NCI-H226 (cell line): ENCODE data around the gene TMTC4.
A peak's percentile ranks its signal among the peaks of the same experiment; 100 is the strongest.

Experiments used
- DNase-seq: peaks from one replicate; pipeline ENCODE4 v3.0.0-alpha.2; 2015

Gene TMTC4

DNA sequence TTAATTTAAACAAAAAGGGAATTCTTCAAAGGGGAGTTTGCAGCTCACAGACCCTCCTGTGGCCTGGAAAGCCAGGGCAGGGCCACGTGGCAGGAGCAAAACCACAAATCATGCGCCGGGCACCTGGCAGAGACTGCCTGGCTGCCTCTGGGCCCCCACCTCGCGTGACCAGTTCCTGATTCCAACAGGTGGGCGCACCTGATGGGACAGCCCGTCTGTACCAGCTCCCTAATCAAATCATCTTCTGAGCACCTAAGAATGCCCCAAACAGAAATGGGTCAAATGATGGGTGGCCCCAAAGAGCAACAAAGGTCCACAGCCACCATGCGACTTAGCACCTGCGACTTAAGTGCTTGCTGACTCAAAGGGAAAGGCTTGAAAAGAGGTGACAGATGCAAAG is 9.2 kb downstream of the TMTC4 start:
- DNase-seq: no peak

DNA sequence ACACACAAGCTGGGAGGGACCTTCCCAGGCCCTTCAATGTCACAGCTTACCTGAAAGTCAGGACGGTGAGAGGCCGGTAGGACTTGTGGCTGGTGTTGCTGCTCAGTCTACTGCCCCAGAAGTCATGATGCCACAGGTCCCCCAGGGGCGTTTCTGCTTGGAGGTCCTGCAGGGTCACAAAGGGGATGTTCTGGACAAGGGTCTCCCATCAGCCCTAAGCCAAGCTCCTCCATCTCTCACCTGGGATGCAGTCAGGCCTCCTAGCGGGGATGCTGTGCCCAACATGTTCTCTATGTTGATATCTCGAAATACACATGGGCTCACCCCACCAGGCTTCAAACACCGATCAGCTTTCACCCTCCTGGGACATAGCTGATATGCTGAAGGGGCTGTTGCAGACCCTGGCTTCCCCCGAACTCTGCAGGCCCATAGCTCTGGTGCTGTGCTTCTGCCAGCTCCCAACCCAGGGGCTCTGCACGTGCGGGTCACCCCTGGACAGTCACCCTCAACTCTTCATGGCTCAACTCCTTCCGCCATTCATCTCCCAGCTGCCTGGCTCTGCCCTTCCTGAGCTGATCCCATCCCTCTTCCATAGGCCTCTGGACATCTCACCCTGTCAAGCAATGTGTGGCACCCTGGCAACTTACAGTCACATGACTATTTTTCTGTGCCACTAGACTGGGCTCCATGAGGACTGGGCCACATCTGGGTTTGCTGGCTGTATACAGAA is 10.3 kb downstream of the TMTC4 start:
- DNase-seq: no peak

DNA sequence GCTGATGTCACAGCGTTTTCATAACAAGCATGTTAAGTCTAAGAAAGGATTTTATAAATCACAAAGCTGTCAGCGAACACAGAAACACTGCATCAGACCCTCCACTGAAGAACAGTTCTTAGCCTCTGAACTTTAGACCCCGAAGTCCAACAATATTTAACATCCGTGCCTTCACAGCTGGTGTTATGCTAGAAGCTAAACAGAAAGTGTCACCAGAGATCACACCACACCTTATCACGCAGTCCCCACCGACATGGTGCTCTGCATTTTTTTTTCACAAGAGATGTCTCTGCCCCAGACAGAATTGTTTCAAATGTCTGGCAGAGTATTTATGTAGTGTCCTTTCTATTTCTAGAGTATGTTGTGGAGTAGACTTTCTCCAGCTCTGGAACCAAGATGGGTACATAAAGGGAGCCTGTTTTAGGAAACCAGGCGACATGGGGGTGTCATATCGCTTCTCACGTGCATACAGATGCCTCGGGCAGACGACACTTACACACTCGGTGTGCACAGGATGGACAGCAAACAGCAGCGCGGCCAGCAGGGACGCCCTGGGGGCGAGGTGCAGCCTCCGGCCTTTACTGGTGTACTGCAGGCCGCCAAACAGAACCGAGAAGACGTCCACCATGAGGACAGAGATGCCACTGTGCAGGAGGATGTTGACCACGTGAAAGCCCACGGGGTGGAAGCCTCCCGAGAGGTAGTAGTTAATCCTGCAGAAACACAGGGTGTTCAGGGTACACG is 12.0 kb downstream of the TMTC4 start:
- no peak for DNase-seq

DNA sequence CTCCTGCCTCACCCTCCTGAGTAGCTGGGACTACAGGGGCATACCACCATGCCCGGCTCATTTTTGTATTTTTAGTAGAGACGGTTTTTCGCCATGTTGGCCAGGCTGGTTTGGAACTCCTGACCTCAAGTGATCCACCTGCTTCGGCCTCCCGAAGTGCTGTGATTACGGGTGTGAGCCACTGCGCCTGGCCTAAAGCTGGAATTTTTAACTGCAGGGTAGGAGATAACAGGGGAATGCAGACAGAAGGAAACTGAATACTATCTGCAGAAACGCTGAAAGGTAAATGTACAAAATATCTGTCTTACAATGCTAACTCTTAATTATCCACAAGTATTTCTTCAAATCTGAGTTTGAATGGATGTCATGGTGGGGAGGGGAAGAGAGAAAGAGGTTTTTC is 13.8 kb downstream of the TMTC4 start:
- DNase-seq: no peak

DNA sequence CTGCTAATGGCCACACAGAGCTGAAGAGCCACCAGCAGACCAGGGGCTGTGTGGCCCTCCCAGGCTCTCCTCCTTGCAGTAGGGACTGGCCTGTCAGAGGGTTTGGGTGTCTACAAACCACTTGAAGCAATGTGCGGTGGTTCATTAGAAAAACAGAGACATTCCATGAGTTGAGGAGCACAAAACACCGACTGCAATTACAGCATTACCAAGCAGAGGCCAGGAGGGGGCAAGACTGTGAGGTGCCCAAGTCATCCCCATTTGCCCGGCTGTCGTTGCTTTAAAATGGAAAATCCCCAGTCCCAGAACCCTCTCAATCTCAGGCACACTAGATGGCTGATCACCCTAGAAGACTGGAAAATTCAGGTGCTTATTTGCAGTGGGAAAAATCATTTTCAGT is 15.0 kb downstream of the TMTC4 start:
- DNase-seq: no peak

DNA sequence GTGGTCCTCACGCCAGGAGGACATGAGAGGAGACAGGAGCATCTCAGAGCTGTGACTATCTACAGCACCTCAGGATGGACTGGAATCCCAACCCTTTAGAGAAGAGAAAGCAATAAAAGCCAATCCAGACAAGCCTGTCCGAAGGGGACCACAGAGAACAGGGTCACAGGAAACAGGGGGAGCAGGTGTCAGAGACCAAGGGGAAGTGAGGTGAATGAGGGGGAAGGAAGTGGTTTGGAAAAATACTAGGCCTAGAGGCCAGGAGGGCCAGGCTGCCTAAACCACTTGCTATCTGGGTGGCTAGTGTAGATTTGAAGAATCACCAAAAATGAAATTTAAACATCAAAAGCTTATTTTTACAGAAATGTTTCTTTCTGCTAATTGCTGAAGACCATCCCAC is 16.2 kb downstream of the TMTC4 start:
- DNase-seq: no peak

DNA sequence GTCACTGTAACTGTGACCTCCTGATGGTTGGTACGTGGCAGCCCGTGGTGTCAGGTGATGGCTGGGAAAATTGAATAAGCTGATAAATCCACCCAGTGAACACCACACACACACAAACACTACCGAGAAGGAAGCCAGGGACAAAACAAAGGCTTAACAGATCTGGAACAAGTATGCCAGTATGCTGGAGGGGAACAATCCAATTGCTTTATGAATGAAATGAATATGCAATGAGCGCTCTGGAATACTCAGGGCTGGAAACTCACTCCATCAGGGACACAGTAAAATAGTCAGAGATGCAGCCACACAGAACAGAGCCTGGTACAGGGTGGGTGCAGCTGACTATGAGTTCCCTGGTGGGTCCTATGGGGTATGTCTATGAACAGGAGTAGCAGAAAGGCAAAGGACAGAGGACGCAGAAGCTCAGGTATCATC is 16.7 kb downstream of the TMTC4 start:
- DNase-seq: no peak

DNA sequence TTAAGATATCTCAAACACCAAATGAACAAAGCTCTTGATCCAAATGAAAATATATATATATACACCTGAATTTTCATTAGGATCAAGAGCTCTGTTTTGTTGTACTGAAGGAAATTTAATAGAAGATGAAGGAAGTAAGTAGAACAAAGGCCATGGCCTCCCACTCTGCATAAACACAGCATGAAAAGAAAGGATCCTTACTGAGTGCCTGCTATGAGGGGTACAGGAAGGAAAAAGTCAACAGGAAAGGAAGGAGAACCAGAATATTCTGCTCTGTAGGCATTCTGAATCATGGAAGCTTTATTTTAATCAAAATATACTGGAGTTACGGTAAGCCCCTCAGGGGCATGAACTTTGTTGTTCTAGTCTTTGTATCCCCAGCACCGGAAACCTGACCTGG is 22.1 kb downstream of the TMTC4 start:
- no peak for DNase-seq

DNA sequence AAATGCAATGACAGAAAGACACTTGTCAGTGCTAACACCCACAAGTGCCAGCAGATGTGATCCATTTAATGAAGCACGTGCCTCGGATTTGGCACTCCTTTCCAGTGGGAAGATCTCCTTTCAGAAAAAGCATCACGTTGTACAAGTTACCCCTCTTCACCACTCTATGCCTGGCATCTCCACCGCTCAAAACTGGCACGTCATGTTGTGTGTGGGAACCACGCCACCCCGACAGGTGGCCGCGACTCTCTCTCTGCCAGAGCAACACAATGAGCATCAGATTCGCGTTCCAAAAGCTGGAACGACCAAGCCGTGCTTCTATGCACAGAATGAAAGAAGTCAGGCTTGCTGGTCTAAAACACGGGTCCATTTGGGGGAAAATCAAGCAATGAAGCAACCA is 24.3 kb downstream of the TMTC4 start:
- DNase-seq: no peak

DNA sequence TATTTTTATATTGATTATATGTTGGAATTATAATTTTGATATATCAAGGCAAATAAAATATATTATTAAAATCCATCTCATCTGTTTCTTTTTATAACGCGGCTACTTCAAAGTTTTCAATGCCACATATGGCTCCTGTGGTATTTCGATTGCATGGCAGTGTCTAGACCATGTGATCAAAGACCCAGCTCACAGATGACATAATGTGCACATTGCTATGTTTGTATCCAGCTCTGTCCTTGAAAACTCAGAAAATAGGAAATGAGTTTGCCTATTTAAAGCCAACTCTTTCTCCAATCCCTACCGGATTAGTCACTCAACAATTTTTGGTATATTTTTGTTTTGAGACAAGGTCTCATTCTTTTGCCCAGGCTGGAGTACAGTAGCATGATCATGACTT is 26.2 kb downstream of the TMTC4 start:
- no peak for DNase-seq

DNA sequence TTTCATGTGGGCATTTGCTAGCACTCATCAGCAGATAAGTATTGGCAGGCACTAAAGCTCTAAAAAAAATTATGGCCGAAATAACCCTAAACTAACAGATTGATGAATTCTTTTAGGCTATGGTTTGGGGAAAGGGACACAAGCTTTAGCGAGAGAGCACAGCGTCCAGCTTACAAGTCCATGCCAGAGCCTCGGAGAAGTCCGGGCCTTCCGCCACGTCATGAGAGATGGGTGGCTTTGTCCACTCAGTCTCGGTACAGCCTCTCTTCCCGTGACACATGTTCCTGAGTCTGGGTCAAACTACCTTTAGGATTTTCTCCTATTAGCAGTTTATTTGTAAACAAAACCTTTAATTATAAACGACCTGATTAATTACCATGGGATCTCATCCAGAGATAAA is 27.7 kb downstream of the TMTC4 start:
- DNase-seq: no peak

DNA sequence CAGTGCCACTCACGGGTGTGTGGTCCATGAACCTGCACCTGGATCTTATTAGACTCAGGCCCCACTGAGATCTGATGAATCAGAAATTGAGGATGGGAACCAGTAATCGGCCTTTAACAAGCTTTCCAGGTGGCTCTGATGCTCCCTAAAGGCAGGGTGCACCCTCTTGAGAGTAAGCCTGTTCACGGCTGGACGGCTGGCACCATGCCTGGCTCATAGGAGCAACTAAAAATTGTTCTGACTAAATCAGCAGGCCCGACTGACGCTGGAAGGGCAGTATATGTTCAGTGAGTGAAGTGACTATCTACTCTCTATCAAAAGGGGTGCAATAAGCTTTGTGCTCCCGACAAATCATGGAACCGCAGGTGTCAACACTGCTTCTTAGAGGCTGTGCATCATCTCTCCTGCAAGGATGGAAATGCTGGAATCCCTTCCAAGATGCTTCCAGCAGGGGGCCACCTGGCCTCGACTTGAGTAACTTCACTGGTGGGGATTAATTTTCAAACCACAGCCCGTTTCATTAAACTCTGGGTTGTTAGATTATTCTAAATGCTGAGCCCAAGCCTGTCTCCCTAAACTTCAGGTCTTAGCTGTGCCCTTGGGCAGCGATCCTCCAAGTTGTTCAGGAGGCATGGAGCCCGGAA is 28.4 kb downstream of the TMTC4 start:
- DNase-seq: peak; percentile 18

DNA sequence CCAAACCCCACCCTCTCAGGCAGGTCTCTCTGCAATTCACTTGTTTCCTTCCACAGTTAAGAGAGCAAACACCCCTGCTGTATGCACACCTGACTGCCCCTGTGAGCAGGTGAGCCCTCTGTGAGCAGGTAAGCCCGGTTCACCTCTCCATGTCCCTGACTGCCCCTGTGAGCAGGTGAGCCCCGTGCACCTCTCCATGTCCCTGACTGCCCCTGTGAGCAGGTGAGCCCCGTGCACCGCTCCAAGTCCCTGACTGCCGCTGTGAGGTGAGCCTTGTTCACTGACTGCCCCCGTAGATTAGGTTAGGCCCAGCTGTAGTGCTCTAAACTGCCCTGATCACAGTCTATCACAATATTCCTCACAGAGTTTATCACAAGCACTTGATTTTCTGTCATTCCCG is 29.2 kb downstream of the TMTC4 start:
- DNase-seq: no peak

DNA sequence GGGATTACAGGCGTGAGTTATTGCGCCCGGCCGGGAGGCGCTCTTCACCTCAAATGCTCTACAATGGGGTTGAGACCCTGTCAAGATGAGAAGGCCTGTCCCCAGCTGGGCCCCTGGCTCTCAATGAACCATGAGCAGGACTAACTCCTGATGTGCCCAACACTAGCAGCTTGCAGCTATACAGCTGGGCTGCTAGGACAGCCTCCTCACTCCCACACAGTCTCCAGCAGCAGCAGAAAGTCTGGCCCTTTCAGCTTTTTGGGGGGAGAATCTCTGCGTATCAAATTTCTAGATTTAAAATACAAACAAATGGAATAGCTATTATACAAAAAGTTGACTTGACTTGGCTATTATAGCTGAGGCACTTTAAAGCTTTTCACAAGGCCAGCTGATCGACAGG is 30.2 kb downstream of the TMTC4 start:
- no peak for DNase-seq

DNA sequence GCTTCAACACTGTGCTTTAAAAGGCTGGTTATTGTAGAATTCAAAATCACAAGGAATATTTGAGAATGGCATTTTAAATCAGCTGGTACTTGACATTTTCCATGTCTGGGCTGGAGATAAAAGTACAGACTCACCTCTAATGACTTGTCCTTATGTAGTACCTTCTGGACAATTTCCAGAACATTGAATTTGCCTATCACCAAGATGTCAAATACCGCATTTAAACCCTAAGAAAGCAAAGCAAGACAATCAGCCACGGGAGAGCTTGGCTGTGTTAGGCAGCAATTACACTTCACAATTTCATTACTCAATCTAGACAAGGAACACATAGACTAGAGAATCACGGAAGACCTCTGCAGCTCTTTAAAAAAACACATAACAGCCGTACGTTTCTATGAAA is 36.8 kb downstream of the TMTC4 start:
- DNase-seq: no peak

DNA sequence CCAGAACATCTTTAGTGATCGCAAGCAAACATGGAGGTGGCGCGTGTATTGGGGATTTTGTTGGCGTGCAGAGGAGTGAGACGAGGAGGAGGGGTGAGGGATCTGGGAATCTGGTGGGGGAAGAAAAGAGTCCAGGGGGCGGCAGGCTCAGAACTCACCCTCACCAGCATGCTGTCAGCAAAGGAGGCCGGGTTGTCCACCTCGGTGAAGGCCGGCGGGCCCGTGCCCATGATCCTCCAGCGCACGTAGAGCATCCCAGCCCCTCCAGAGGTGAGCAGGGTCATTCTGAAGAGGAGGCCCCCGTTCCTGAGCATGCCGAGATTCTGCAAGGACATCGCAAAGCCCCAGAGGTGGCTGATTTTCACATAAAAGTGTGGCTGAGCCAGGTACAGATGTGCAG is 37.2 kb downstream of the TMTC4 start:
- no peak for DNase-seq

DNA sequence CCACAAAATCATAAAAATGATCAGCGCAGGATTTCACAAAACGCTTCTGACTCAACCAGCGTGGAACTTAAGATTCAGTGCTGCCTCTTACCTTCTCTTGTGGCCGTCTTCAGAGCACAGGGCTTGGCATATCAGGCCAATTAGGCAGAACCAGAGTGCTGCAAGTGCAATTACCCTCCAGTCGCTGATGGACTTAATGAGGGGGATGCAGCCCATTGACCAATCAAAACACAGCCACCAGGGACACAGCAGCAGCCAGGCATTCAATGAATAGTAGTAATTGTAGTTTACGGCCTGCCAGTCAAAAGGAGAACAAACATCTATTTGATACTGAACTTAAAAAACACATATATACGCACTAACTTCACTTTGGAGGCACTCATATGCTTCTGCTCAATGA is 38.2 kb downstream of the TMTC4 start:
- DNase-seq: no peak

DNA sequence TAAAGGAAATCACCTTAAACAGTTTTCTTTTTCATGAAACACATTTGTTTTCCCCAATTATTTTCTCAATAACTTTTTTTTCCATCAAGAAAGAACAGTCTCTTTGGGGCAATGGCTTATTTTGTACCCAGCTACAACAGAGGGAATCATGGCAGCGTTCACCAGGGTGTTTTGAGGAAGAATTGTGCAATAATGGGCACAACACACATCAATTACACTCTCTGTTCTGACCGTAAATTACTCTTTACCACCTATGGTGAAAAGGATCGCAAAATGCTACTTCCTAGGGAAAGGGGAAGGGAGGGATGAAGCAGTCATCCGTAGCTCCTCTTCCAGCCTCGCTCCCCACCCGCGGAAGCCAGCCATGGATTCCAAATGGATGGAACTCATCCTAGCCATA is 38.6 kb downstream of the TMTC4 start:
- DNase-seq: no peak

DNA sequence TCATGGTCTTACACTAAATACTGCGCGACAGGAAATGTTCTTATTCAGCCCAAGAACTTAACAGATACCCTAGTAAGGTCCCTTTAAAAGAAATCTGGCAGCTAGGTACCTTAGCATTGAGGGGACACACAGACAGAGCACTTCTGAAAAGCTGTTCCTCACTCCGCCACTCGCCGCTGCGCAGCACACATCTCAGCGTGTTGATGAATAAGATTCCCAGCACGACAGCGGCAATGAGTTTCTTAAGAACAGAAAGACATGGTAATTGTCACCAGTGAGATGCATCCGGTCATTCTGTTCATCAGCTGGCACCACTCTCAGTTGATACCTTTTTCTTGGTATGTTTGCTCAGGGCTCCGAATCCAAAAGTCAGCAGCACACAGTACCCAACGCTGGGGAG is 39.9 kb downstream of the TMTC4 start:
- DNase-seq: no peak

DNA sequence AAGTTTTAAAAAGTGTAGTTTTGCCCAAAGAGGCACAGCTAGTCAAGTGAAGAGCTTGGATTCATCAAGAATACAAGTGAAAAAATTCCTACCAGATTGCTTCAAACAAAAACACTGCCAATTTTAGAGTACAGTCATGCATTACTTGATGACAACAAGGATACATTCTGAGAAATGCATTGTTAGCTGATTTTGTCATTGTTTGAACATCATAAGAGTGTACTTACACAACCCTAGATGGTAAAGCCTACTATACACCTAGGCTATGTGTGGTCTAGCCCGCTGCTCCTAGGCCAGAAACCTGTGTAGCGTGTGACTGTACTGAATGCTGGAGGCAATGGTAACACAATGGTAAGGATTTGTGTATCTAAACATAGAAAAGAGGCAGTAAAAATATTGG is 41.1 kb downstream of the TMTC4 start:
- DNase-seq: peak; percentile 41

DNA sequence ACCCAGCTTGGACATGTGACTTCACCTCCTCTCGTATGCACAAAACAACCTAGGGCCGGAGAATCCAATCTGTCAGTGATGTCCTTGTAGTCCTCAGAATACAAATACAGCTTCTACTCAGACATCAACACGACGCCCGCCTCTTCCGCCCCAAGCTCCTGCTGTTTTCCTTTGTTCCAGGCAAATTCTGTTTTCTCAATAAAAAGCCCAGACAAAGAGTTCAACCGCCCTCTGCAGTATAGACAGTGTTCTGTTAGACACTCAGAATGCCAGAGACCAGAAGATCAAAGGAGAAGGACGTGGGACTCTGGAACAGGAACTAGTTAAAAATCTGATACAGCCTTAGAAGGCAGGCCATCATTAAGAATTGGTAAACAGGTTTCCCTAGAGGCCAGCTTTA is 44.0 kb downstream of the TMTC4 start:
- DNase-seq: no peak

DNA sequence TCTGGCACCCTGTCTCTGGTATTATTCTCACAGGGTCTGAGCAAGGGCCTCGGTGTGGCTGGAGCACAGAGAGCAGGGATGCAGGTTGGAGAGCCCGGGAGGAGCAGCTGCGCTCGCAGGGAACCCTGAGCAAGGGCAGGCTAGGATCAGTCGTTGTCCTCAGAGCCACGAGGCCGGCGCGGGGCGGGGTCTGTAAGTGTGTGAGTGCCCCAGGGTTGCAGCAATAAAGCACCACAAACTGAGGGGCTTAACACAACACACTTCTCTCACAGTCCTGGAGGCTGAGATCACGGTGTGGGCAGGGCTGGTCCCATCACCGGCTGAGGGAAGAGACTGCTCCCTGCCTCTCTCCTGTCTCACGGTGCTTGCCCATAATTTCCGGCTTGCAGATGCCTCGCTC is 47.5 kb downstream of the TMTC4 start:
- DNase-seq: no peak

DNA sequence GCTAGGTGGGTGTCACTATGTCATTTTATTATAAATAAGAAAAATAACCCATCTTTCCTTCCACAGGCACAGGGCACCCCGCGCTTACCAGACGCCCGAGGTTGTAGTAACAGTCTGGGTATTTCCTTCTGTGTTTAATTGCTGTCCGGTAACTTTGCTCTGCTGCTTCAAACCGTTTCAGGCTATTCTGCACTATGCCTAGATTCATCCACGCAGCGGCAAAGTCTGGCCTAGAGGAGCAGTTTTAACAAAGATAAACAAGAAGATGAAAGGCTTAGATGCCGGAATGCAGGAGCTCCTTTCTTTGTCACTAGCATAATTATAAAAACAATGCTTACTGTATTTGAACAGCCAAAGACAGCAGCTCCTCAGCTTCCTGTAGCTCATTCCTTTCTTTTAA is 49.1 kb downstream of the TMTC4 start:
- DNase-seq: no peak

DNA sequence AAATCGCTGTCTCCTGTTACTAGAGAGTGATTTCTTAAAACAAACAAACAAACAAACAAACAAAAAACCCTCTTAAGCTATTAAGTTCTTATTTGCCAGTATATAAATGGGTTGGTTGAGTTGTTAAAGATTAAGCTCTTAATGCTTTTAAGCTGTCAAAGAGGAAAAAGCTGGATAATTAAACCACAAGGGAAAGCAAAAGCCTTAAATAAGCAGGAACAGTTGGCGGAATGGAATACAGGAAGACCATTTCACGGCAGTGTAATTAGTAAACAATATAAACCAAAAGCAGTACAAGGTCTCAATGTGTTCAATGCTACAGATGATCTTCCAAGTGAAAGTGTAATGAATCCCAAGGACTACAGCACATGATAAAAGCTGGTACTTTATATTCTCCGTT is 53.8 kb downstream of the TMTC4 start:
- DNase-seq: no peak
